ENCODE measurements around the gene ACTL6B.

DNA sequence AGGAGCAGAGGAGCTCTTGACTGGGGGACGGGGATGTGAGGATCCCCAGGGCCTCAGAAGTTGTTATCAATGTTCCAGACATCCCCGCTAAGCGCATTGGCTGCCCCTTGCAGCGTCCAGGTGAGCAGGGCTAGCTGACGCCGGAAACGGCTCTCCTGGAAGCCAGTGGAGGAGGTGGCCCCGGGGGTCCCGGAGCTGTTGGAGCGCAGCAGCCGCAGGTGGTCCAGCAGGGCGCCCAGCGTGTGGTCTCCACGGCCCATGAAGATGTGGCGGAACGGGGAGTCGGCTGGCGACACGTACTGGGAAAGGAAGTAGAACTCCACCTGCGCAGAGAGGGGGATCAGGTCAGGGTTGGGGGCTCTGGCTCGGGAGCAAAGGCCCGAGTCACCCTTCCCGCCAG, 35.4 kb downstream of the ACTL6B start:
- TF ChIP-seq, protein P1, sequence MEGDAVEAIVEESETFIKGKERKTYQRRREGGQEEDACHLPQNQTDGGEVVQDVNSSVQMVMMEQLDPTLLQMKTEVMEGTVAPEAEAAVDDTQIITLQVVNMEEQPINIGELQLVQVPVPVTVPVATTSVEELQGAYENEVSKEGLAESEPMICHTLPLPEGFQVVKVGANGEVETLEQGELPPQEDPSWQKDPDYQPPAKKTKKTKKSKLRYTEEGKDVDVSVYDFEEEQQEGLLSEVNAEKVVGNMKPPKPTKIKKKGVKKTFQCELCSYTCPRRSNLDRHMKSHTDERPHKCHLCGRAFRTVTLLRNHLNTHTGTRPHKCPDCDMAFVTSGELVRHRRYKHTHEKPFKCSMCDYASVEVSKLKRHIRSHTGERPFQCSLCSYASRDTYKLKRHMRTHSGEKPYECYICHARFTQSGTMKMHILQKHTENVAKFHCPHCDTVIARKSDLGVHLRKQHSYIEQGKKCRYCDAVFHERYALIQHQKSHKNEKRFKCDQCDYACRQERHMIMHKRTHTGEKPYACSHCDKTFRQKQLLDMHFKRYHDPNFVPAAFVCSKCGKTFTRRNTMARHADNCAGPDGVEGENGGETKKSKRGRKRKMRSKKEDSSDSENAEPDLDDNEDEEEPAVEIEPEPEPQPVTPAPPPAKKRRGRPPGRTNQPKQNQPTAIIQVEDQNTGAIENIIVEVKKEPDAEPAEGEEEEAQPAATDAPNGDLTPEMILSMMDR (IDR thresholded peaks at IDR 0.05; ENCODE audit: low read length): no peak
- TF ChIP-seq EZH2 (IDR thresholded peaks at IDR 0.05; ENCODE audit: borderline replicate concordance, low read length): no peak
